Parathyroid adenoma (tissue), 2 donors: ENCODE results near the gene ATP8B4.

Source experiments
- H2AFZ ChIP-seq: fragments of 300-600 bp; sonication (generic); one replicate; pipeline ENCODE4 v1.7.0; 2017; ENCODE audit warnings: antibody characterized with exemption, mild to moderate bottlenecking
- H3K27ac ChIP-seq: fragments of 300-600 bp; sonication (generic); one replicate; pipeline ENCODE4 v1.7.0; 2017
- H3K27me3 ChIP-seq: fragments of 300-600 bp; sonication (generic); one replicate; pipeline ENCODE4 v1.7.0; 2017; ENCODE audit warnings: low read length; ENCODE audit not compliant: control insufficient read depth, insufficient read depth
- H3K36me3 ChIP-seq: fragments of 300-600 bp; sonication (generic); one replicate; pipeline ENCODE4 v1.7.0; 2017; ENCODE audit warnings: low read length; ENCODE audit not compliant: control insufficient read depth, insufficient read depth
- H3K4me1 ChIP-seq: fragments of 300-600 bp; sonication (generic); one replicate; pipeline ENCODE4 v1.7.0; 2017; ENCODE audit warnings: control low read depth
- H3K4me2 ChIP-seq: fragments of 300-600 bp; sonication (generic); one replicate; pipeline ENCODE4 v1.7.0; 2017; ENCODE audit warnings: low read length
- H3K4me3 ChIP-seq: fragments of 300-600 bp; sonication (generic); one replicate; pipeline ENCODE4 v1.7.0; 2017; ENCODE audit warnings: low read depth, low read length
- H3K79me2 ChIP-seq: fragments of 300-600 bp; sonication (generic); one replicate; pipeline ENCODE4 v1.7.0; 2017; ENCODE audit warnings: control low read depth
- H3K9ac ChIP-seq: fragments of 300-600 bp; sonication (generic); one replicate; pipeline ENCODE4 v1.7.0; 2017; ENCODE audit warnings: mild to moderate bottlenecking
- H3K9me3 ChIP-seq: fragments of 300-600 bp; sonication (generic); one replicate; pipeline ENCODE4 v1.7.0; 2017; ENCODE audit warnings: low read length; ENCODE audit not compliant: control insufficient read depth
- CTCF ChIP-seq: fragments of 300-600 bp; sonication (generic); IDR thresholded peaks from one replicate; pipeline ENCODE4 v1.7.0; 2017; ENCODE audit warnings: antibody characterized with exemption, mild to moderate bottlenecking
- donor health status: primary hyperparathyroidism.

Gene ATP8B4

GRCh38 chr15:49984436-49984835, 134.6 kb downstream of the ATP8B4 start:
- Histone ChIP-seq H3K9me3 (no peaks in the 10 kb centered on the region), H3K27ac (no peak overlapping the region), H3K4me3 (no peak overlapping the region), H3K4me1 (no peaks in the 10 kb centered on the region), H3K4me2 (no peak overlapping the region), H2AFZ (no peak overlapping the region), H3K79me2 (no peaks in the 10 kb centered on the region), H3K9ac (no peak overlapping the region), H3K27me3 (no peaks in the 10 kb centered on the region), H3K36me3 (no peaks in the 10 kb centered on the region)
- TF ChIP-seq CTCF: no peak

DNA sequence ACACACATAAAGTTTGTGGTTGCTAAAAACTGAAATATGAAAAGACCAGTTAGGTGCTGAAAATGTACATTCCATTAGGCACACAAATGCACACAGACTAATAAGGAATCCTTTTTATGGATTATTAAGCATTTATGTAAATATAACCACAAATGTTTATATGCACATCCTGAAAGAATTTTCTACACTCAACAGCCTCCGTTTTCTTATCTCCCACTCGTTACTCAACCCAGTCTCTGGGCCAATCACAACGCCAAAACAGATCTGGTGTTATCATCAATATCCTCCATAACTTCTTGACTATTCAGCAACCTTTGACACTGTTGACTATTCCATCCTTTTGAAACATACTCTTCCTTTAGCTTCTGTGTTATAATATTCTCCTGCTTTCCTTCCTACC, 136.4 kb downstream of the ATP8B4 start:
- Histone ChIP-seq H3K9ac (no peak overlapping the region), H2AFZ (no peak overlapping the region), H3K36me3 (no peaks in the 10 kb centered on the region), H3K79me2 (no peaks in the 10 kb centered on the region), H3K4me2 (no peak overlapping the region), H3K9me3 (no peaks in the 10 kb centered on the region), H3K4me3 (no peak overlapping the region), H3K27ac (no peak overlapping the region), H3K4me1 (no peaks in the 10 kb centered on the region), H3K27me3 (no peaks in the 10 kb centered on the region)
- no peak for TF ChIP-seq CTCF

GRCh38 chr15:49979705-49980382, 139.2 kb downstream of the ATP8B4 start:
- no peak overlapping the region for H3K9ac ChIP-seq
- no peaks in the 10 kb centered on the region for H3K9me3 ChIP-seq
- no peaks in the 10 kb centered on the region for H3K4me1 ChIP-seq
- no peaks in the 10 kb centered on the region for H3K27me3 ChIP-seq
- H3K4me2 ChIP-seq: no peak overlapping the region
- H3K27ac ChIP-seq: no peak overlapping the region
- no peak overlapping the region for H2AFZ ChIP-seq
- no peaks in the 10 kb centered on the region for H3K79me2 ChIP-seq
- no peaks in the 10 kb centered on the region for H3K36me3 ChIP-seq
- no peak overlapping the region for H3K4me3 ChIP-seq
- no peak for TF ChIP-seq CTCF

- Histone ChIP-seq H3K9ac (no peak overlapping the region), H3K9me3 (no peaks in the 10 kb centered on the region), H3K27me3 (no peaks in the 10 kb centered on the region), H3K27ac (no peak overlapping the region), H2AFZ (no peak overlapping the region), H3K79me2 (no peaks in the 10 kb centered on the region), H3K4me3 (no peak overlapping the region), H3K4me2 (no peak overlapping the region), H3K36me3 (no peaks in the 10 kb centered on the region), H3K4me1 (no peaks in the 10 kb centered on the region)
- TF ChIP-seq CTCF: no peak
Observed at GRCh38 chr15:49978121-49978520, 140.9 kb downstream of the ATP8B4 start.

- no peaks in the 10 kb centered on the region for H3K4me1 ChIP-seq
- no peak for TF ChIP-seq CTCF
- H3K4me3 ChIP-seq: no peak overlapping the region
- H3K4me2 ChIP-seq: no peak overlapping the region
- H3K27me3 ChIP-seq: no peaks in the 10 kb centered on the region
- H3K9me3 ChIP-seq: no peaks in the 10 kb centered on the region
- no peak overlapping the region for H3K27ac ChIP-seq
- no peak overlapping the region for H3K9ac ChIP-seq
- no peaks in the 10 kb centered on the region for H3K79me2 ChIP-seq
- no peaks in the 10 kb centered on the region for H3K36me3 ChIP-seq
- H2AFZ ChIP-seq: no peak overlapping the region
Observed at GRCh38 chr15:49977306-49977705, 141.7 kb downstream of the ATP8B4 start.
